HepG2 (cell line): ENCODE measurements around the gene C10orf71.

Source experiments
- ASH2L ChIP-seq: fragments of 300-600, 200-600 bp; sonication (generic); IDR thresholded peaks from 2 replicates; pipeline ENCODE4 v1.7.0; 2017; ENCODE audit warnings: low read depth, mild to moderate bottlenecking, moderate library complexity, mixed read lengths, low read length; ENCODE audit not compliant: insufficient read length
- MTA3 ChIP-seq: sonication (generic); formaldehyde crosslinking; IDR thresholded peaks from 2 replicates; pipeline ENCODE4 v1.4.0; 2020; ENCODE audit warnings: missing genetic modification reagents
- RAD21 ChIP-seq: fragments of 450-650 bp; formaldehyde crosslinking; IDR thresholded peaks from 2 replicates; pipeline ENCODE4 v1.5.0; 2020; ENCODE audit warnings: mild to moderate bottlenecking
- SMAD1 ChIP-seq: sonication (generic); formaldehyde crosslinking; IDR thresholded peaks from 2 replicates; pipeline ENCODE4 v1.4.0; 2020; ENCODE audit warnings: missing genetic modification reagents, low read depth, mild to moderate bottlenecking, borderline replicate concordance
- SUZ12 ChIP-seq: fragments of 150-350 bp; IDR thresholded peaks from 2 replicates; pipeline ENCODE4 v1.6.1; 2014; ENCODE audit warnings: low read depth, low read length
- ZFP36 ChIP-seq: fragments of 150-350 bp; IDR thresholded peaks from 2 replicates; pipeline ENCODE4 v1.6.1; 2018; ENCODE audit warnings: borderline replicate concordance, low read length, low read depth; ENCODE audit not compliant: partially characterized antibody
- ZNF274 ChIP-seq: sonication (generic); formaldehyde crosslinking; IDR thresholded peaks from 2 replicates; pipeline ENCODE4 v1.5.1; 2020; ENCODE audit warnings: mild to moderate bottlenecking, missing genetic modification reagents
- ZNF788 ChIP-seq: sonication (generic); formaldehyde crosslinking; IDR thresholded peaks from 2 replicates; pipeline ENCODE4 v1.5.0; 2020; ENCODE audit warnings: mild to moderate bottlenecking, missing genetic modification reagents, borderline replicate concordance
- ZSCAN21 ChIP-seq: sonication (generic); formaldehyde crosslinking; IDR thresholded peaks from 2 replicates; pipeline ENCODE4 v1.8.0; 2022; ENCODE audit warnings: mild to moderate bottlenecking, missing genetic modification reagents, moderate library complexity, borderline replicate concordance

GRCh38 chr10:49359349-49360270 is 60.6 kb downstream of the C10orf71 start:
- TF ChIP-seq ASH2L (no peak), RAD21 (CRISPR knock-in tag) (no peak), ZFP36 (no peak), SMAD1 (no peak), MTA3 (no peak), SUZ12 (no peak), ZNF274 (CRISPR knock-in tag) (no peak), ZNF788 (no peak), ZSCAN21 (no peak)
